ENCODE data around the gene USE1.

Gene USE1

GRCh38 chr19:17266589-17266974 is 51.4 kb downstream of the USE1 start:
- no peaks in the 10 kb centered on the region for H3K9me3 ChIP-seq
- no peak for TF ChIP-seq Cebpa-rat (IDR thresholded peaks at IDR 0.05)
- H4K20me1 ChIP-seq = no peaks in the 10 kb centered on the region
- H3K27ac ChIP-seq = peak overlapping the region; percentile 64
- peaks cover 29% of the 10 kb centered on the region for H3K36me3 ChIP-seq
- H3K4me3 ChIP-seq = peak overlapping the region; percentile 57
- H3K9ac ChIP-seq = peak overlapping the region; percentile 19; the same call in 1 of the 2 replicates
- peak overlapping the region; percentile 76 for H3K4me2 ChIP-seq
- peaks cover 46% of the 10 kb centered on the region for H3K4me1 ChIP-seq
- no peaks in the 10 kb centered on the region for H3K27me3 ChIP-seq

- Histone ChIP-seq H3K27ac (peak within 1 kb of the TSS; percentile 79), H3K4me2 (peak within 1 kb of the TSS; percentile 97), H4K20me1 (no peaks in the 10 kb centered on the region), H3K4me1 (peaks cover 52% of the 10 kb centered on the region), H3K27me3 (no peaks in the 10 kb centered on the region), H3K4me3 (peak within 1 kb of the TSS; percentile 89), H3K36me3 (peaks cover 35% of the 10 kb centered on the region), H3K9me3 (no peaks in the 10 kb centered on the region), H3K9ac (peak within 1 kb of the TSS; percentile 86)
- no peak for TF ChIP-seq Cebpa-rat (IDR thresholded peaks at IDR 0.05)
Observed at GRCh38 chr19:17266975-17267788, 52.0 kb downstream of the USE1 start, which contains the start of gene BABAM1. BABAM1 (plus strand) TSS chr19:17267443; CDS start chr19:17268807, 1,364 bp downstream.

GRCh38 chr19:17268754-17269153 is 53.6 kb downstream of the USE1 start:
- Histone ChIP-seq H3K4me2 (peak overlapping the region; percentile 97), H3K36me3 (peaks cover 49% of the 10 kb centered on the region), H3K9me3 (no peaks in the 10 kb centered on the region), H3K27ac (no peak overlapping the region), H3K4me1 (peaks cover 51% of the 10 kb centered on the region), H4K20me1 (no peaks in the 10 kb centered on the region), H3K27me3 (no peaks in the 10 kb centered on the region), H3K4me3 (peak overlapping the region; percentile 89; the same call in 1 of the 2 replicates), H3K9ac (no peak overlapping the region)
- TF ChIP-seq Cebpa-rat (IDR thresholded peaks at IDR 0.05) = no peak
